ENCODE results near the gene CENPC. TPM values are rescaled to one million over a fixed set of nuclear protein-coding genes. Genes with fewer than 3 reads are reported as not detected.

CENPC gene
- total and polyA plus RNA-seq, 2 experiments from 2014 or later = 21.6 to 24.5 TPM

DNA sequence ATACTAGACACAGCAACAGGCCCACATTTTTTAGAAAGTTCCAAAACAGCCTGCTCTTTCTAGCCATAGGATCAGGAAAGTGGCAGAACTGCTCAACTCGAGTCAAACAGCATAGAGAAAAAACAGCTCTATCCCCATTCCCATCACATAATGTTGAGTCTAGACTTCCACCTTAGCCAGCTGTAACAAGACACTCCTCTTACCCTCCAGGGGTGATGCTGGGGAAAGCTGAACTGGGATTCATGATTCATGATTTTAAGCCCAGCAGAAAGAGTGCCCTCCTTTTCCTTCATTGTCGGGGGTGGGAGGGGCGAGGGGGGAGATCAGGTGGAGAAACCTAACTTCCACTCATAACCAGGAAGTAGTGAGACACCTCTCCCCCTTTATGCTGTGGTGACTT is 86.1 kb downstream of the CENPC start:
- Histone ChIP-seq H3K4me2 (no peak overlapping the region), H3K27me3 (ENCODE audit: insufficient read depth) (no peaks in the 10 kb centered on the region), H3K27ac (ENCODE audit: low read depth) (no peak overlapping the region), H3K79me2 (replicated peaks; ENCODE audit: insufficient read depth) (no peaks in the 10 kb centered on the region), H3K36me3 (ENCODE audit: insufficient read depth) (no peaks in the 10 kb centered on the region), H3K4me1 (ENCODE audit: insufficient read depth) (no peaks in the 10 kb centered on the region; the same call in 1 of the 2 replicates), H3F3A (replicated peaks; ENCODE audit: low read depth) (no peaks in the 10 kb centered on the region), H3K4me3 (no peak overlapping the region), H2AFZ (no peak overlapping the region), H4K20me1 (replicated peaks; ENCODE audit: insufficient read depth) (no peaks in the 10 kb centered on the region), H3K9me2 (ENCODE audit: insufficient read depth) (no peaks in the 10 kb centered on the region)
- DNase-seq (ENCODE audit: low spot score) (peak; percentile 24), ATAC-seq (peak; percentile 67)
- peaks cover 1% of the 10 kb centered on the region for H3K27me3 Mint-ChIP-seq (ENCODE audit: insufficient read depth, low read depth, poor library complexity)
- H3K4me3 Mint-ChIP-seq = no peak overlapping the region
- TF ChIP-seq CREB1 (CRISPR knock-in tag; IDR thresholded peaks at IDR 0.05; ENCODE audit: low read depth) (no peak), NANOG (IDR thresholded peaks at IDR 0.05; ENCODE audit: borderline replicate concordance) (no peak), POLR2AphosphoS5 (IDR thresholded peaks at IDR 0.05; ENCODE audit: low read depth) (no peak), ZNF331 (CRISPR knock-in tag; IDR thresholded peaks at IDR 0.05; ENCODE audit: low read depth) (no peak)
- peaks cover 4% of the 10 kb centered on the region for H3K9me3 Mint-ChIP-seq
- H3K27ac Mint-ChIP-seq = no peak overlapping the region
- peaks cover 4% of the 10 kb centered on the region for H3K4me1 Mint-ChIP-seq
- peaks cover 14% of the 10 kb centered on the region for H3K36me3 Mint-ChIP-seq (ENCODE audit: low read depth)

DNA sequence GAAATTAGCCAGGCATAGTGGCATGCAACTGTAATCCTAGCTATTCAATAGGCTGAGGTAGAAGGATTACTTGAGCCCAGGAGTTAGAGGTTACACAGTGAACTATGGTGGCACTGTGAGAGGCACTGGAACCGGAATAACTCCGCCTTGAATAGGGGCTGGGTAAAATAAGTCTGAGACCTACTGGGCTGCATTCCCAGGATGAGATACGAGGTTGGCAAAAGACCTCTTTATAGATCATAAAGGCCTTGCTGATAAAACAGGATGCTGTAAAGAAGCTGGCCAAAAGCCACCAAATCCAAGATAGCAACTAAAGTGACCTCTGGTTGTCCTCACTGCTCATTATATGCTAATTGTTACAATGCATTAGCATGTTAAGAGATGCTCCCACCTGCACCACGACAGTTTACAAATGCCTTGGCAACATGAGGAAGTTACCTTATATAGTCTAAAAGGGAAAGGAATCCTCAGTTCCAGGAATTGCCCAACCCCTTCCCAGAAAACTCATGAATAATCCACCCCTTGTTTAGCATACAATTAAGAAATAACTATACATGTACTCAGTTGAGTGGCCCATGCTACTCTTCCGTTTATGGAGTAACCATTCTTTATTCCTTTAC is 88.6 kb downstream of the CENPC start:
- Histone ChIP-seq H3K9me2 (ENCODE audit: insufficient read depth) (no peaks in the 10 kb centered on the region), H3K4me3 (no peak overlapping the region), H3K27me3 (ENCODE audit: insufficient read depth) (no peaks in the 10 kb centered on the region), H3K36me3 (ENCODE audit: insufficient read depth) (no peaks in the 10 kb centered on the region), H3K4me2 (no peak overlapping the region), H3F3A (replicated peaks; ENCODE audit: low read depth) (no peaks in the 10 kb centered on the region), H3K4me1 (ENCODE audit: insufficient read depth) (no peaks in the 10 kb centered on the region), H2AFZ (no peak overlapping the region), H3K27ac (ENCODE audit: low read depth) (no peak overlapping the region), H4K20me1 (replicated peaks; ENCODE audit: insufficient read depth) (no peaks in the 10 kb centered on the region), H3K79me2 (replicated peaks; ENCODE audit: insufficient read depth) (no peaks in the 10 kb centered on the region)
- Mint-ChIP-seq H3K27me3 (ENCODE audit: insufficient read depth, low read depth, poor library complexity) (peaks cover 5% of the 10 kb centered on the region), H3K4me1 (peaks cover 4% of the 10 kb centered on the region), H3K36me3 (ENCODE audit: low read depth) (peaks cover 14% of the 10 kb centered on the region), H3K9me3 (peaks cover 4% of the 10 kb centered on the region), H3K4me3 (no peak overlapping the region), H3K27ac (no peak overlapping the region)
- peak; percentile 39; the same call in 2 of the 3 replicates for ATAC-seq
- DNase-seq (ENCODE audit: low spot score) = peak; percentile 39
- no peak for TF ChIP-seq EZH2 (IDR thresholded peaks at IDR 0.05; ENCODE audit: low read depth, unreplicated experiment)
- TF ChIP-seq, protein P1, sequence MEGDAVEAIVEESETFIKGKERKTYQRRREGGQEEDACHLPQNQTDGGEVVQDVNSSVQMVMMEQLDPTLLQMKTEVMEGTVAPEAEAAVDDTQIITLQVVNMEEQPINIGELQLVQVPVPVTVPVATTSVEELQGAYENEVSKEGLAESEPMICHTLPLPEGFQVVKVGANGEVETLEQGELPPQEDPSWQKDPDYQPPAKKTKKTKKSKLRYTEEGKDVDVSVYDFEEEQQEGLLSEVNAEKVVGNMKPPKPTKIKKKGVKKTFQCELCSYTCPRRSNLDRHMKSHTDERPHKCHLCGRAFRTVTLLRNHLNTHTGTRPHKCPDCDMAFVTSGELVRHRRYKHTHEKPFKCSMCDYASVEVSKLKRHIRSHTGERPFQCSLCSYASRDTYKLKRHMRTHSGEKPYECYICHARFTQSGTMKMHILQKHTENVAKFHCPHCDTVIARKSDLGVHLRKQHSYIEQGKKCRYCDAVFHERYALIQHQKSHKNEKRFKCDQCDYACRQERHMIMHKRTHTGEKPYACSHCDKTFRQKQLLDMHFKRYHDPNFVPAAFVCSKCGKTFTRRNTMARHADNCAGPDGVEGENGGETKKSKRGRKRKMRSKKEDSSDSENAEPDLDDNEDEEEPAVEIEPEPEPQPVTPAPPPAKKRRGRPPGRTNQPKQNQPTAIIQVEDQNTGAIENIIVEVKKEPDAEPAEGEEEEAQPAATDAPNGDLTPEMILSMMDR (conservative IDR thresholded peaks at IDR 0.05; ENCODE audit: low read depth in 2 of 2) = no peak
- TF ChIP-seq, protein P2, sequence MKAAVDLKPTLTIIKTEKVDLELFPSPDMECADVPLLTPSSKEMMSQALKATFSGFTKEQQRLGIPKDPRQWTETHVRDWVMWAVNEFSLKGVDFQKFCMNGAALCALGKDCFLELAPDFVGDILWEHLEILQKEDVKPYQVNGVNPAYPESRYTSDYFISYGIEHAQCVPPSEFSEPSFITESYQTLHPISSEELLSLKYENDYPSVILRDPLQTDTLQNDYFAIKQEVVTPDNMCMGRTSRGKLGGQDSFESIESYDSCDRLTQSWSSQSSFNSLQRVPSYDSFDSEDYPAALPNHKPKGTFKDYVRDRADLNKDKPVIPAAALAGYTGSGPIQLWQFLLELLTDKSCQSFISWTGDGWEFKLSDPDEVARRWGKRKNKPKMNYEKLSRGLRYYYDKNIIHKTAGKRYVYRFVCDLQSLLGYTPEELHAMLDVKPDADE (IDR thresholded peaks at IDR 0.05) = no peak
- no peak for TF ChIP-seq POLR2AphosphoS5 (IDR thresholded peaks at IDR 0.05; ENCODE audit: low read depth)
- no peak for TF ChIP-seq ZNF331 (CRISPR knock-in tag; IDR thresholded peaks at IDR 0.05; ENCODE audit: low read depth)
- no peak for TF ChIP-seq CREB1 (CRISPR knock-in tag; IDR thresholded peaks at IDR 0.05; ENCODE audit: low read depth)
- TF ChIP-seq REST (IDR thresholded peaks at IDR 0.05; ENCODE audit: unreplicated experiment) = no peak
- TF ChIP-seq STAT1 (IDR thresholded peaks at IDR 0.05; ENCODE audit: unreplicated experiment) = no peak
- TF ChIP-seq EZH2phosphoT487 (IDR thresholded peaks at IDR 0.05; ENCODE audit: unreplicated experiment) = no peak
- no peak for TF ChIP-seq ZNF114 (CRISPR knock-in tag; IDR thresholded peaks at IDR 0.05)
- TF ChIP-seq JUNB (IDR thresholded peaks at IDR 0.05; ENCODE audit: unreplicated experiment) = no peak
